Spleen (tissue), 7 donors: ENCODE results near the gene ADARB2.

Source experiments
- POLR2A ChIP-seq, 3 donors: fragments of 450-650 bp; IDR thresholded peaks; one replicate each; pipeline ENCODE4 v1.5.1; 2017; ENCODE audit warnings: antibody characterized with exemption in 3 of 3, mild to moderate bottlenecking in 1 of 3
- POLR2AphosphoS5 ChIP-seq, 3 donors: sonication (generic); formaldehyde crosslinking; IDR thresholded peaks; one replicate each; pipeline ENCODE4 v1.5.1; 2017; ENCODE audit warnings: antibody characterized with exemption in 3 of 3
- TF ChIP-seq, protein P1 (sequence below), 11 experiments: fragments of 200-600 bp in 7 of 11; fragments of 450-650 bp in 4 of 11; sonication (generic) in 4 of 11; IDR thresholded peaks in 8 of 11; conservative IDR thresholded peaks in 3 of 11; 1 replicate in 7 of 11; 2 replicates in 4 of 11; pipeline versions ENCODE4 v1.4.0 to v1.8.0; 2016 to 2021; ENCODE audit warnings: antibody characterized with exemption in 11 of 11, inconsistent platforms in 4 of 11, mild to moderate bottlenecking in 1 of 11
- donor health status: DM: no; HTN: no; CAD: no; lungs with moderate emphysema.
- donor health status: DM: no; HTN: no; CAD: no.
- donor health status: DM: no; HTN: no; CAD: no.

DNA sequence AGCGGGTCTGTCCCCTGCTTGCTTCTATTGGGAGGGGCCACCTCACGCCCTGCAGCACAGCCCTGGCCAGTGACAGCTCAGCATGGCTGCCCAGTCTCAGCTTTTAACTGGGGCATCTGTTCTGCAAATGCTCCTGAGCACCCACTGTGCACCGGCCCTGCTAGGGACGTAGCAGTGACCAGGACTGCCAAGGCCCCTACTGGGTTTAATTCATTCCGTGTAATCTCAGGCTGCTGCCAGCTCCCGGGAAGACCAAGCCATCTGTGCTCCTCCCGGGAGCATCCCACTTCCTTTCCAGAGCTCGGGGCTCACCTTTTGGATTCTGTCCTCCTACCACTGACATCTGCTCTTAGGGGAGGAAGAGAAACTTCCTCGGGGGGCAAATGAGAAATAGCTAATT is 85.2 kb downstream of the ADARB2 start:
- TF ChIP-seq, protein P1, sequence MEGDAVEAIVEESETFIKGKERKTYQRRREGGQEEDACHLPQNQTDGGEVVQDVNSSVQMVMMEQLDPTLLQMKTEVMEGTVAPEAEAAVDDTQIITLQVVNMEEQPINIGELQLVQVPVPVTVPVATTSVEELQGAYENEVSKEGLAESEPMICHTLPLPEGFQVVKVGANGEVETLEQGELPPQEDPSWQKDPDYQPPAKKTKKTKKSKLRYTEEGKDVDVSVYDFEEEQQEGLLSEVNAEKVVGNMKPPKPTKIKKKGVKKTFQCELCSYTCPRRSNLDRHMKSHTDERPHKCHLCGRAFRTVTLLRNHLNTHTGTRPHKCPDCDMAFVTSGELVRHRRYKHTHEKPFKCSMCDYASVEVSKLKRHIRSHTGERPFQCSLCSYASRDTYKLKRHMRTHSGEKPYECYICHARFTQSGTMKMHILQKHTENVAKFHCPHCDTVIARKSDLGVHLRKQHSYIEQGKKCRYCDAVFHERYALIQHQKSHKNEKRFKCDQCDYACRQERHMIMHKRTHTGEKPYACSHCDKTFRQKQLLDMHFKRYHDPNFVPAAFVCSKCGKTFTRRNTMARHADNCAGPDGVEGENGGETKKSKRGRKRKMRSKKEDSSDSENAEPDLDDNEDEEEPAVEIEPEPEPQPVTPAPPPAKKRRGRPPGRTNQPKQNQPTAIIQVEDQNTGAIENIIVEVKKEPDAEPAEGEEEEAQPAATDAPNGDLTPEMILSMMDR (IDR thresholded peaks at IDR 0.05 in 8 of 11, conservative IDR thresholded peaks at IDR 0.05 in 3 of 11), result no peak
- TF ChIP-seq POLR2A (IDR thresholded peaks at IDR 0.05) (no peak), POLR2AphosphoS5 (IDR thresholded peaks at IDR 0.05) (no peak)
